ENCODE measurements around the gene FAM3A.

The FAM3A gene

GRCh38 chrX:154458116-154458953 is 57.7 kb downstream of the FAM3A start, which contains the start of gene PLXNA3:
Gene PLXNA3 (plus strand): TSS chrX:154458281. CDS start chrX:154460184, 1,903 bp downstream.
- no peak for DNase-seq

GRCh38 chrX:154457491-154458115 is 58.4 kb downstream of the FAM3A start:
- DNase-seq = no peak
